ENCODE measurements around the gene C1orf53. TPM values are rescaled to one million over a fixed set of nuclear protein-coding genes. Genes with fewer than 3 reads are reported as not detected.

C1orf53 gene
- polyA plus RNA-seq, 4 donors: 2.1 to 3.8 (median 3.3) TPM

- DNase-seq (ENCODE audit: low read depth in 4 of 4, low spot score in 3 of 4): no peak
Measured at GRCh38 chr1:197907846-197908616, 5.6 kb downstream of the C1orf53 start.

- DNase-seq (ENCODE audit: low read depth in 4 of 4, low spot score in 3 of 4): no peak
Measured at GRCh38 chr1:197908716-197909220, 6.3 kb downstream of the C1orf53 start.

DNA sequence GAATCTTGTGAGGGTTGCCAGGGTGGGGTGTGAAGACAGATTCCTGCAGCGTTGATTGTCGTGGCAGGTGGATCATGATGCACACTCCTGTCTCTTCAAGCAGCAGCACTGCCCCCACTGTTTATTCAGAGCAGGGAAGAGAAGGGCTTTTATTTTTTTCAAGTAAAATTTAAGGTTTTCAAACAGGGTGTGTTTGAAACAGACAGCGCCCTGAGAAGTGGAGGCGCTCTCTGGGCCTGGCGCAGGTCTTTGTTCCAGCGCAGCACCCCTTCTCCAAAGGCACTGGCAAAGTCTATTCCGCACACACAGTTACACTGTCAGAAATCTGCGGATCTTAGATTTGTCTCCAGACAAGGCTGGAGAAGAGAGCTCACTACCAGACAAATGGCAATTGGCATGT, 7.0 kb downstream of the C1orf53 start:
- DNase-seq (ENCODE audit: low read depth in 4 of 4, low spot score in 3 of 4): no peak

DNA sequence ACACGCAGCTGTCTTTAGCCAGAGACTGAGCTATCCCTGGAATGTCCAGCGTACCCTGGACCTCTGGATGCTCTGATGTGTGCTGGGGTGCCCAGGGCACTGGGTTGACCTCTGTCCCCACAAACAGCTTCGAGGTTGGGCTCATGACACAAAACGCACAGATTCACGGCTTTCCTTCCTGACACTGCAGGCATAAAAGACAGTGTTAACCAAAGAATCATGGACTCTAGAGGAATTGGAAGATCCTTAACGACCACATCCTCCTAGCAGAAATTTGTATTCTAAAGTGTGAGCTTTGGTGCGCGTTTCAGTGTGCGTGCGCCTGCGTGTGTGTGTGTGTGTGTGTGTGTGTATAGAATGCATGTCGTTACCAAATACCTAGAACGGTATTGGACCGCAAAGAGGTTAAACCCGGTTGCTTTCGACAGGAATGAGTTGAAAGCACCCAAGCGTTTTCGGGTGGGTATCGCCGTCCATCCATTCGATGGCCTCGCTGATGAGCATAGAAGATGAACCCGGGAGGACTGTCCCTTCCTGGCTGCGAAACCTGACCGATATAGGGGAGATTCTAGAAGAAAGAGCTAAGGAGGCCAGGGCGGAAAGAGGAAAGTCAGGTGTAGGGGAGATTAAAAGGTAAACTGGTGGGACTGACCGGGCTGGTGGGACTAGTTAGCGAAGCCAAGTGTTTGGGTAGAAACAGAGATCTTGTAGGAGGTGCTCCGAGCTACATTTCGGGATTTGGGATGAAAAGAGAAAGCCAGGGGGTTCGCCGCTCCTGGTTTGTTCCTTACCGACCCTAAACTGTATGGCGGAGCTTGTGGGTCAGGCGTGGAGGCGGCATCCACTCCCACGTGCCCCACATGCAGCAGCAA, 7.9 kb downstream of the C1orf53 start:
- DNase-seq (ENCODE audit: low read depth in 4 of 4, low spot score in 3 of 4): no peak

DNA sequence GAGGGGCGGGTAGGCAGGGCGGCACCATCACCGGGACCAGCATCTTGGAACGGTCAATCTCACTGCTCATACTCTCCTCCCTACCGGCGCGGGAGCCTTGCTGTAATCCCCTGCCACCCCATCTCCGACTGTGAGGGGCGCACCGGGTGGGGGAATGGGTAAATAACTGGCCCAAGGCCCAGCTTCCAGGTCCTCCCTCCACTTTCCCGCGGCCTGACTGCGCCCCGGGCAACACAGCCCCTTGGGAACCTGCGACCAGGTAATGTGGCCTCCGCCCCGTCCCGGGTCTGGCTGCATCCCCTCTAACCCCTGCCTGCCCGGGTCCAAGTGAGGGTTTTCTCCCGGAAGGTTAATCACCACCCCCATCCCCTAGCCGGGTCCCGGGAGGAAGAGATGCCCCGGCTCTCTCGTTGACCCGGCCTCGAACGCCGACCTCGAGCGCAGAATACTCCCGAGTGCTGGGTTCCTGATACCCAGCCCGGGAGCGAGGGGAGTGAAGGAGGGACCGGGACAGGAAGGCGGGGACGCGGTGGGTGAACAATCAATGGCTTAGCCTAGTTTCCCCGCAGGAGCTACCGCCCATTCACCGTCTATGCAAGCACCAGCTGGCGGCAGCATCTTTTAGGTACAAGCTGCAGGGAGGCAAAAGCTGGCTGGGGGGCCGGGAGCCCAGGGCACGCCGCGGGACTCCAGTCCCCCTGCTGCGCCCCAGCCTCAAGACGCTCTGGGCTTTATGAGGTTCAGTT, 8.9 kb downstream of the C1orf53 start:
- DNase-seq (ENCODE audit: low read depth in 4 of 4, low spot score in 3 of 4): no peak

GRCh38 chr1:197911857-197912696, 9.6 kb downstream of the C1orf53 start:
- no peak for DNase-seq (ENCODE audit: low read depth in 4 of 4, low spot score in 3 of 4)

- DNase-seq (ENCODE audit: low read depth in 4 of 4, low spot score in 3 of 4): no peak
Measured at GRCh38 chr1:197912739-197913494, 10.5 kb downstream of the C1orf53 start.

GRCh38 chr1:197913495-197914276, 11.3 kb downstream of the C1orf53 start:
- no peak for DNase-seq (ENCODE audit: low read depth in 4 of 4, low spot score in 3 of 4)

GRCh38 chr1:197914510-197914909, 12.1 kb downstream of the C1orf53 start:
- no peak for DNase-seq (ENCODE audit: low read depth in 4 of 4, low spot score in 3 of 4)

DNA sequence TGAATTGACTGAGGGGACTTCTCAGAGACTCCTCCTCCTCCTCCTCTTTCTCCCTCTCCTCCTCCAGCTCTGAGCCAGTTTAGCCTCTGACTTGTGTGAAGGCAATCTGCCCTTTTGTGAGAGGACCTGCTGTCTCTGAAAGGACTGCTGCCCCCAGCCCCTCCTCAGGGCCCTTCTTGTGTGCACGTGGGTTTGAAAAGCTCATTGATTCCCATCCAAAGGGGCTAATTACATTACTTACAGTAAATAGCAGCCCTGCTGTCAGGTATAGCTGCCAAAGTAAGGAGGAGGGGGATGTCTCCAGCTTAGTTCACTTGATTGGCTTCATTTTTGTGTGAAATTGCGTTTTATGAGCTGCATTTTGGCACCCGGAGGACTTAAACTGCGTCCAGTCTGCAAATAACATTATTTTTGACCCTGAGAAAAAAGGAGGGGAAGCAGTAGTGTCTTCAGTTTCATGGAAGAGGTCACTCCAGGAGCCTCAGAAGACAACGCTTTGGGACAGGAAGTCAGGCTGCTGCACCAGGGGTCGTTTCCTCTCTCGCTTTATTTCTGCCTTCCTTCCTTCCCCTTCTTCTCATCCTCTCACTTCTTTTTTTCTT, 12.9 kb downstream of the C1orf53 start:
- no peak for DNase-seq (ENCODE audit: low read depth in 4 of 4, low spot score in 3 of 4)

DNA sequence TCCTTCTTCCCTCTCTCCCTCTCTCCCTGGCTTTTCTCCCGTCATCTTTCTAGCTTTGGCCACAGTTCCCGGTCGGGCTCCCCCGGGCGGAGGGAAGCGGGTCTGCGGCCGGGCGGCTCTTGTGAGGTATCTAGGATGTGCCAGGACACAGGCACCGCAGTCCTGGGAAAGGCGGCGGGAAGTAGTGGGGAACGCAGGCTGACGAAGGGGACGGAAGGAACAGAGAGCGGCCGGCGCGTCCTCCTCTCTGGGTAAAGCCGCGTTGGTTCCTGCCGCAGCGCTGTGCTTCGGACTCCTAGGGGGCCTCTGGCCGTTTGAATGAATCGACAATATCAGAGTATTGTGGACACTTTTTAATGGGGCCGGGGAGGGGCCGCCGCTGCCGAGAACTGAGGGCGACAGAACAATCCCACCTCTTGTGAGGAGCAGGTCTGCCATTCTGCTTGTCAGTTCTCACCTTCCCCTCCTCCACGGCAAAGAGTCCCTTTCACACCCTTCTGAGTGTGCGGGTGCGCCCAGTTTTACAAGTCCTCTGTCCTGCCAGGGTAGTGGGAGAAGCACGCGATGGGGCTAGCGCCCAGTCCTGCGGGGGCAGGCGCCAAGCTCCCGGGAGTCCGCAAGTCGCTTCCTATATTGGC, 13.6 kb downstream of the C1orf53 start:
- DNase-seq (ENCODE audit: low read depth in 4 of 4, low spot score in 3 of 4): no peak

DNA sequence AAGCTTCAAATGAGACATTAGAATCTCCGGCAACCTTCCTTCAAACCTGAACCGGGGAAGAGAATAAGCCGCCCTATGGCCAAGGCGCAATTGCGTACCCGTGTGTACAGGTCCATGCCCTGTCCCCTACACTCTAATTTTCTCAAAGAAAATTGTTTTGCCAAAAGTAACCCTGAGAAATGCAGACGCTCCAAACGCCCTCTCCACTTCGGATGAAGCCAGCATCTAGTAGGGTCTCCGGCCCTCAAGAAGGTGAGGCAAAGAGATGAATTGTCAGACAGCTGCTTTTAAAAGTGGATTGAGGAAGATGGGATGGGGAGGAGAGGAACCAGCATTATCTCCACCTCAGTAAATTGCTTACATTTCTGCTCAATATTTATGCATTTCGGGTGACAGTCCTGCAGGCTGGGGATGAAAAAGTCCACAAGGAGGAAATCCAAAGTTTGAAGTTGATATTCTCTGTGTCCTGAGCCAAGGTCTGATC, 14.1 kb downstream of the C1orf53 start:
- DNase-seq (ENCODE audit: low read depth in 4 of 4, low spot score in 3 of 4): no peak

DNA sequence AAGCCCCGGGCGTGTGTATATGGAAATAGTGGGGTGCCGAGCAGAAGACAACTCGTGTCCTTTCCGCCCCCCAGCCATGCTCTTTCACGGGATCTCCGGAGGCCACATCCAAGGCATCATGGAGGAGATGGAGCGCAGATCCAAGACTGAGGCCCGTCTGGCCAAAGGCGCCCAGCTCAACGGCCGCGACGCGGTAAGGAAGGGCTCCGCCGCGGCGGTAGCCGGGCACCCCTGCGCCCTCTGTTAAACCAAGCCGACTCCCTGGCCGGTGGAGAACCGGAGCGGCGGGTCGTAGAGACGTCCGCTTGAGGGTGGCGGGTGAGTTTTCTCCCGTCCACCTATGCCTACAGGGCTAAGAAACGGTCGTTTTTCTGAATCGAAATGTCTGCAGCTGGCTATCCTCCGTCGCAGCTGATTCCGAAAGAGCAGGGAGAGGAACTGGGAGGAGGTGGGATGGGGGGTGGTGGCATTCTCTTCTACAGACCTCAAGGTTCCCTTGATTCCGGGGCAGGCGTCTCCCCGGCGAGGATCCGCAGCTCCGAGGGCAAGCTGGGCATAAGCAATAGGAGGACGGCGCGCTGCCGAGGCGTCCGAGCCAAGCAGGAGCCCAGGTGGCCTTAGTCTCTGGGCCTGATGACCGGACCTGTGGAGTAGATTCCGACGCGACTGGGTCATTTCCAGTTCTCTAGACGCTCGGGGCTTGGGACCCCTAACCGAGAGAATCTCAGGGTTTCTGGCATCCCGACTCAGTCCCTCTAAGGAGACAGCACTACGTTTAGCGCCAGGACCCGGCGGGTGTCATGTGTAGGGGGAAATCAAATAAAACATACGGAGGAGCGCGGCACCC, 15.6 kb downstream of the C1orf53 start:
- DNase-seq (ENCODE audit: low read depth in 4 of 4, low spot score in 3 of 4): no peak

GRCh38 chr1:197918807-197919345, 16.4 kb downstream of the C1orf53 start:
- no peak for DNase-seq (ENCODE audit: low read depth in 4 of 4, low spot score in 3 of 4)

- DNase-seq (ENCODE audit: low read depth in 4 of 4, low spot score in 3 of 4): no peak
Measured at GRCh38 chr1:197919346-197920066, 17.1 kb downstream of the C1orf53 start.

GRCh38 chr1:197920067-197920396, 17.6 kb downstream of the C1orf53 start:
- no peak for DNase-seq (ENCODE audit: low read depth in 4 of 4, low spot score in 3 of 4)

Measured in right renal pelvis (tissue), 4 donors.